ENCODE results near the gene PRKCZ.
A peak's percentile ranks its signal among the peaks of the same experiment; 100 is the strongest.

Gene PRKCZ

GRCh38 chr1:2209400-2210083 lies 159.3 kb downstream of the PRKCZ start:
- DNase-seq (ENCODE audit: low spot score), result no peak

DNA sequence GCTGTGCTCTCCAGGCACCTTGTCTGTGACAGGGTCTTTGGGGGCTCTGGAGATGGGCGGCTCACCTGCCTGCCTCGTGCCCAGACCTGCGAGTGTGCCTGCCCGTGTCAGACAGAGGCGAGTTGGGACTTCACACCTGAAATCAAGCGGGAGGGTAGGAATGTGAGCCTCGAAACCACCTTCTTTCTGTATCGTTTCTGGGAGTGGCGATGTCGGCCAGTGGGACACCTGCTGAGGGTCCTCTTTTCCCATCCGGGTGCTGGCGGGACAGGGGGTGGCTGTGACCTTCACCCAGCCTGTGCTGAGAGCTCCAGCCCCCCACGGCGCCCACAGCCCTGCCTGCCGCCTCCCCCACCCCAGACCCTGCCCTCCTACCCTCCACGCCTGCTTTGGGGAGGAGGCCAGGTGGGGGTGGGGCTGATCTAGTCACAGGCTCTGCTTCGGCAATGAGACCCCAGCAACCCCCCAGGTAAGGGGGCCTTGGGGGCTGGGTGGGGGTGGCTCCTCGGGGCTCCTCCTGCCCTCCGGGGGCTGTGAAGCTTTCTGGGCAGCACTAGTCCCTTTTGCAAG lies 160.0 kb downstream of the PRKCZ start:
- no peak for DNase-seq (ENCODE audit: low spot score)

DNA sequence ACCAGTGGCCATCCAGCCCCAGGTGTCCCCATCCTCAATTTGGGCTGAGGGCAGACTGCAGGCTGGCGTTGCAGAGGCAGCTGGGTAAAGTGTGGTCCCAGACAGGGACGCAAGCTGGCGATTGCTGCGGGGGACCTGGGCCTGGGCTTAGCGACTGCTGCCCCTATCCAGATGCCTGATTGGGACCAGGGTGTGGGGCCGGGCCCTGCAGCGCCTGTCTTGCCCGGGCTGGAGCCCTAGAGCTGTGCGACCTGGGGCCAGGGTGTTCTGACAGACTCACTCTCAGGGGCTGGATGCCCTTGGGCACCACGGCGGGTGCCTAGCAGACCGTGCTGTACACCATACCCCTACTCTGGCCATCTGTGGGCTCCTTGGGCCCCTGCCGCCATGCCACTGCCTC lies 160.6 kb downstream of the PRKCZ start:
- no peak for DNase-seq (ENCODE audit: low spot score)

DNA sequence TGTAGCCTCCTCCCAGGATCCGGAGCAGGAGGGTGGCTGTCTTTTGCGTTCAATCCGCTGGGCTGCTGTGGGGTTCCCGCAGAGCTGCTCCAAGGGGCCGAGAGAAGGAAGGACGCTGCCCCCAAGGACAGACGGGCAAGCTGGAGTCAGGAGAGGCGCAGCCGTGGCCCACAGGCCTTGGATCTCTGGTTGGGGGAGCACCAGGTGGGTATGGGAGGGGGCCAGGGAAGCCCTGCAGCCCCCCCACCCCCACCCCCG lies 162.0 kb downstream of the PRKCZ start:
- DNase-seq (ENCODE audit: low spot score), result no peak

DNA sequence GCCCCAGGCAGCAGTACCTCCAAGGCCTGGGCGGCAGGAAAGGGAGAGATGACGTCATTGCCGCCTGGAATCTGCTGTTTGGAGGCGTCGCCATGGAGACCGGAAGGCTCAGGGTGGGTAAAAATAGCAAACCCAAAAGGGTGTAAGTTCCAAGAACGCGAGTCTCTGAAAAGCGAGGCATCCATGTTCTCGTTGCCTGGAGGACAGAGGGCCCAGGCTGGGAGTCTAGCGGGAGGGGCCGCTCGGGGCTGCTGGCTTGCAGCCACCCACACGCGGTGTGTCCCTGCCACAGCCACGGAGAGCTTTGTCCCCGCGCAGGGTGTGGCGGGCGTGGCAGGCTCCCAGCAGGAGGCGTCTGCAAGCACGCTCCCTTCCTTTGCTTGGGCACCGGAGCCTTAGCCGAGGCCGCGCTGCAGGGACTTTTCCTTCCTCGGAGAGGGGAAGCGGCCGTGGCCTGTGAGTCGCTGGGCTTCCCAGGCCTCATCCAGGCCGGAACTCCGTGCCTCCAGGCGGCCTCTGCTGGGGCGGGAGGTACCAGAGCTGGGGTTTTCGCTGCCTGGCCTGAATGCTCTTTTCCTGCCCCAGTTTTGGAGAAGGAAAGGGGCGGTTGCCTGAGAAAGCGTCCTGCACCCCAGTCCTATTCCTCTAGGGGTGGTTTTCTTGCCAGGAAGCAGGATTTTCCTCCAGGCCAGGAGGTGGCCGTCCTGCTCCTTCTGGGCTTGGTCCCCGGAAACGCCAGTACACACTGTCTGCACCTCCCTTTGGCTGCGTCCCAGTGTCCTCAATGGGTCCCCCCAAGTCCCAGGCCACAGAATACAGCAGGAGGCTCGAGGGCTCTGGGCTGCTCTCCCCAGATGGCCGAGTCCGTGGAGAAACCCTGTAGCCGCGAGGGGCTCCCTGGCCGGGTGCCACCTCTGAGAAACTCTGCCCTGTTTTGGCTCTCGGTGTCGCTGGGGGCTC lies 162.6 kb downstream of the PRKCZ start:
- DNase-seq (ENCODE audit: low spot score), result peak; percentile 78

GRCh38 chr1:2213576-2214505 lies 163.6 kb downstream of the PRKCZ start:
- DNase-seq (ENCODE audit: low spot score), result no peak

- DNase-seq (ENCODE audit: low spot score), result no peak
Observed at GRCh38 chr1:2214541-2215241, 164.5 kb downstream of the PRKCZ start.

DNA sequence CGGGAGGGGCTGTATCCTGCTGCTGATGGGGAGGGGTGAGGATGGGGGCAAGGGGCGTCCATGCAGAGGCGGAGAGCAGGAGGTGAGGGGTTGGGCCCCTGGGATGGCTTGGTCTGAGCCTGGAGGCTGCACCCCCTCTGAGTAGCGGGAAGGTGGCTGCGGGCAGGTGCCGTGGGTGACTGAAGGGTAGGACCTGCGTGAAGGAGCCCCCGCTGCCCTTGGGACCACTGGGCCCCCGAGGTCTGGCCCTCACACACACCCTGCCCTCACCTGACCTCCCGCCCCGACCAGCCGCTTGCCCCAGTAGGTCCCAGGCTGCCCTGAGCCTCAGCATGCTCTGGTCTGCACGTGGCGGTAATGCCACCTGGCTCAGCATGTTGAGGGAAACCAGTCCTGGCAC lies 165.1 kb downstream of the PRKCZ start:
- no peak for DNase-seq (ENCODE audit: low spot score)

GRCh38 chr1:2215909-2216766 lies 165.9 kb downstream of the PRKCZ start:
- DNase-seq (ENCODE audit: low spot score), result no peak

- no peak for DNase-seq (ENCODE audit: low spot score)
Observed at GRCh38 chr1:2216767-2217058, 166.5 kb downstream of the PRKCZ start.

DNA sequence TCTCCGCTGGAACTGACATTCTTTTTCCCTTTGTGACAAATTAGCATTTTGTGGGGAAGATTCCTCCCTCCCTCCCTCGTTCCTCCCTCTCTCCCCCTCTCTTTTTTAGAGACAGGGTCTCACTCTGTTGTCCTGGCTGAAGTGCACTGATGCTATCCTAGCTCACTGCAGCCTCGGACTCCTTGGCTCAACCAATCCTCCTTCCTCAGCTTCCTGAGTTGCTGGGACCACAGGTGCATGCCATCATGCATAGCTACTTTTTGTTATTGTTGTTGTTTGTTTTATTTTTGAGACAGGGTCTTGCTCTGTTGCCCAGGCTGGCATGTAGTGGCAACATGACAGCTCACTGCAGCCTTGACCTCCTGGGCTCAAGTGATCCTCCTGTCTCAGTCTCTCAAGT lies 171.1 kb downstream of the PRKCZ start:
- no peak for DNase-seq (ENCODE audit: low spot score)

GRCh38 chr1:2224170-2224584 lies 174.0 kb downstream of the PRKCZ start:
- DNase-seq (ENCODE audit: low spot score), result no peak

- DNase-seq (ENCODE audit: low spot score), result no peak
Observed at GRCh38 chr1:2224631-2225428, 174.6 kb downstream of the PRKCZ start.

- no peak for DNase-seq (ENCODE audit: low spot score)
Observed at GRCh38 chr1:2226525-2227345, 176.5 kb downstream of the PRKCZ start.

GRCh38 chr1:2227346-2228156 lies 177.3 kb downstream of the PRKCZ start:
- peak; percentile 89 for DNase-seq (ENCODE audit: low spot score)

DNA sequence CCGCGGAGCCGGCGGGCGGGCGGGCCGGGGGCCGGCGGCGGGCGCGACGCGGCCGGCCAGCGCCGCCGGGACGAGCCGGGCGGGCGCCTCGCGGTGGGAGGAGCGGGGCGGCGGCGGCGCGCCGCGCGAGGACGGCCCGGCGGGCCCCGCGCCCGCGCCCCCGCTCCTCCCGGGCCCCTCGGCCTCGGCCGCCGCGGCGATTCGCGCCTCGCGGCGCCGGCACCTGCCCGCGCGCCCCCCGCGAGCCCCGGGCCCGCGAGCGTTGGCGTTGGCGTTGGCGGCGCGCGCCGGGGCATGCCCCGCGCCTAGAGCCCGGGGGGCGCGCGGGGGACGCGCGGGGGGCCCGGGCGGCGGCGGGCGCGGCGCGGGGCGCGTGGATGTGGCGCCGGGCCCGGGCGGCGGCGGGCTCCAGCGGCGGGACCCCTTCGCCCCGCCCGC lies 178.0 kb downstream of the PRKCZ start, which contains the start of gene SKI:
SKI (plus strand) TSS at position 163 of the 438 bp plus-strand sequence. CDS start 448 bp downstream, outside the sequence.
- DNase-seq (ENCODE audit: low spot score), result no peak

DNA sequence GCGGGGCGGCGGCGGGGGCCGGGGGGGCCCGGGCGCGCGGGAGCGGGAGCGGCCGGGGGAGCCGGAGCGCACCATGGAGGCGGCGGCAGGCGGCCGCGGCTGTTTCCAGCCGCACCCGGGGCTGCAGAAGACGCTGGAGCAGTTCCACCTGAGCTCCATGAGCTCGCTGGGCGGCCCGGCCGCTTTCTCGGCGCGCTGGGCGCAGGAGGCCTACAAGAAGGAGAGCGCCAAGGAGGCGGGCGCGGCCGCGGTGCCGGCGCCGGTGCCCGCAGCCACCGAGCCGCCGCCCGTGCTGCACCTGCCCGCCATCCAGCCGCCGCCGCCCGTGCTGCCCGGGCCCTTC lies 178.5 kb downstream of the PRKCZ start:
- no peak for DNase-seq (ENCODE audit: low spot score)
